HepG2 (cell line): ENCODE data around the gene UBL5. TPM values are rescaled to one million over a fixed set of nuclear protein-coding genes. Genes with fewer than 3 reads are reported as not detected.

ENCODE experiments used
- ATAC-seq: fragments of 200-7000 bp; cut with Tn5 transposase; 3 replicates; pipeline ENCODE4 v1.9.1; 2020; ENCODE audit warnings: mild to moderate bottlenecking, moderate library complexity
- BruUV-seq: library from RNA; stranded (reverse); fragments of 400-500 nt; replicated peaks from 2 replicates; lab custom pipeline; 2021; lab: Mats Ljungman, UMichigan
- CTCF ChIA-PET: fragments of 300-600 bp; formaldehyde crosslinking; extraction: SDS; loops from one replicate; lab custom pipeline; 2021; ENCODE audit warnings: low total read pairs, inconsistent platforms, low intra/inter-chr PET ratio; lab: Yijun Ruan, JAX
- POLR2A ChIA-PET: fragments of 350-600 bp; sonication (Branson Sonifier 250); formaldehyde crosslinking; loops from one replicate; lab custom pipeline; 2020; ENCODE audit warnings: antibody characterized with exemption, inconsistent platforms; lab: Yijun Ruan, JAX
- DNase-seq: peaks from one replicate; pipeline ENCODE4 v3.0.0-alpha.2; 2015; ENCODE audit warnings: low spot score
- FAIRE-seq: peaks from 3 replicates; lab custom pipeline; 2011; peaks lifted over from hg19 to GRCh38; lab: Jason Lieb, UNC
- H2AFZ ChIP-seq: one replicate; pipeline ENCODE4 v1.6.1; 2011; ENCODE audit warnings: low read length, inconsistent platforms
- H3K27ac ChIP-seq: fragments of 300-600 bp; 3 replicates; pipeline ENCODE4 v1.8.0; 2011; ENCODE audit warnings: mixed run types, mild to moderate bottlenecking, mixed read lengths, low read length, inconsistent platforms; ENCODE audit not compliant: insufficient read depth; ENCODE audit errors: extremely low read length
- H3K27me3 ChIP-seq, 2 experiments: fragments of 200-600 bp in 1 of 2; 2 replicates in 1 of 2; 3 replicates in 1 of 2; pipeline versions ENCODE4 v1.6.0 to v1.8.0; 2011; ENCODE audit warnings: low read length in 2 of 2, mild to moderate bottlenecking in 2 of 2, moderate library complexity in 2 of 2, inconsistent platforms in 1 of 2; ENCODE audit not compliant: insufficient read depth in 2 of 2, control insufficient read depth in 1 of 2
- H3K36me3 ChIP-seq, 2 experiments: fragments of 200-600 bp in 1 of 2; replicated peaks in 1 of 2; 2 replicates in 1 of 2; 3 replicates in 1 of 2; pipeline versions ENCODE4 v1.5.1 to v1.8.0; 2011; ENCODE audit warnings: low read length in 2 of 2, inconsistent platforms in 1 of 2; ENCODE audit not compliant: insufficient read depth in 2 of 2, control insufficient read depth in 1 of 2
- H3K4me1 ChIP-seq: 2 replicates; pipeline ENCODE4 v1.5.1; 2012; ENCODE audit warnings: low read length, inconsistent platforms; ENCODE audit not compliant: insufficient read depth
- H3K4me2 ChIP-seq: 2 replicates; pipeline ENCODE4 v1.6.0; 2011; ENCODE audit warnings: low read depth, low read length, inconsistent platforms
- H3K4me3 ChIP-seq, 3 experiments: fragments of 200-600 bp in 1 of 3; sonication (generic), shearing (Covaris generic) in 1 of 3; replicated peaks in 1 of 3; 2 replicates each; pipeline ENCODE4 v1.5.1; 2011 to 2016; ENCODE audit warnings: low read length in 3 of 3, inconsistent platforms in 2 of 3, low read depth in 2 of 3, mild to moderate bottlenecking in 2 of 3, control low read depth in 1 of 3, mixed read lengths in 1 of 3; ENCODE audit not compliant: insufficient read depth in 1 of 3
- H3K79me2 ChIP-seq: one replicate; pipeline ENCODE4 v1.6.1; 2011; ENCODE audit warnings: low read length, inconsistent platforms; ENCODE audit not compliant: insufficient read depth
- H3K9ac ChIP-seq: 2 replicates; pipeline ENCODE4 v1.6.0; 2011; ENCODE audit warnings: mild to moderate bottlenecking, low read depth, low read length, inconsistent platforms; ENCODE audit not compliant: insufficient read depth
- H3K9me3 ChIP-seq: 2 replicates; pipeline ENCODE4 v1.5.1; 2012; ENCODE audit warnings: mild to moderate bottlenecking, low read length
- H4K20me1 ChIP-seq: 2 replicates; pipeline ENCODE4 v1.6.0; 2011; ENCODE audit warnings: inconsistent platforms, mild to moderate bottlenecking, low read length, moderate library complexity; ENCODE audit not compliant: insufficient read depth
- CBX2 ChIP-seq, 2 experiments: fragments of 200-600 bp in 1 of 2; sonication (generic); formaldehyde crosslinking in 1 of 2; IDR thresholded peaks; 2 replicates each; pipeline versions ENCODE4 v1.7.0 to v1.8.1; 2018 to 2022; ENCODE audit warnings: low read depth in 2 of 2, low read length in 1 of 2, mild to moderate bottlenecking in 1 of 2, missing genetic modification reagents in 1 of 2
- CREM ChIP-seq, 2 experiments: sonication (generic) in 1 of 2; formaldehyde crosslinking in 1 of 2; IDR thresholded peaks; 2 replicates each; pipeline versions ENCODE4 v1.4.0 to v1.6.1; 2016 to 2020; ENCODE audit warnings: antibody characterized with exemption in 1 of 2, mild to moderate bottlenecking in 1 of 2, missing genetic modification reagents in 1 of 2
- FOSL2 ChIP-seq: sonication (generic); formaldehyde crosslinking; IDR thresholded peaks from 2 replicates; pipeline ENCODE4 v1.4.0; 2020; ENCODE audit warnings: missing genetic modification reagents
- KMT2B ChIP-seq: IDR thresholded peaks from 2 replicates; pipeline ENCODE4 v1.6.1; 2016; ENCODE audit warnings: missing genetic modification reagents, missing compliant biosample characterization
- MAF1 ChIP-seq: sonication (generic); formaldehyde crosslinking; IDR thresholded peaks from 2 replicates; pipeline ENCODE4 v1.5.0; 2020; ENCODE audit warnings: missing genetic modification reagents, borderline replicate concordance
- RAD21 ChIP-seq: fragments of 450-650 bp; formaldehyde crosslinking; IDR thresholded peaks from 2 replicates; pipeline ENCODE4 v1.5.0; 2020; ENCODE audit warnings: mild to moderate bottlenecking
- SMARCC2 ChIP-seq: fragments of 450-650 bp; IDR thresholded peaks from 2 replicates; pipeline ENCODE4 v1.6.1; 2017; ENCODE audit warnings: antibody characterized with exemption, mild to moderate bottlenecking
- SPEN ChIP-seq: sonication (generic); formaldehyde crosslinking; IDR thresholded peaks from 2 replicates; pipeline ENCODE4 v1.5.1; 2020; ENCODE audit warnings: low read depth, mild to moderate bottlenecking, missing genetic modification reagents
- ZNF333 ChIP-seq: sonication (generic); formaldehyde crosslinking; IDR thresholded peaks from 2 replicates; pipeline ENCODE4 v1.4.0; 2020; ENCODE audit warnings: mild to moderate bottlenecking, missing genetic modification reagents, borderline replicate concordance
- ZNF446 ChIP-seq: sonication (generic); formaldehyde crosslinking; IDR thresholded peaks from 2 replicates; pipeline ENCODE4 v1.5.0; 2020; ENCODE audit warnings: mild to moderate bottlenecking, missing genetic modification reagents
- ZNF776 ChIP-seq: sonication (generic); formaldehyde crosslinking; IDR thresholded peaks from 2 replicates; pipeline ENCODE4 v1.4.0; 2020; ENCODE audit warnings: mild to moderate bottlenecking, missing genetic modification reagents
- WGBS: methylation state at CpG from one replicate; pipeline ENCODE4 v1.1.6; 2017; ENCODE audit warnings: low lambda C conversion rate; 5-methylcytosine and 5-hydroxymethylcytosine counted together
- in situ Hi-C: cut with HindIII; loops from 2 replicates; pipeline ENCODE4 v1.10.0; 2017; ENCODE audit warnings: low pct_unique_long_range_greater_than_20kb; ENCODE audit not compliant: extremely low pct_ligation_motif_present
- intact Hi-C: fragments of 100-400 bp; cut with micrococcal nuclease; formaldehyde crosslinking; loops from one replicate; pipeline ENCODE4 v1.10.0; 2022; ENCODE audit not compliant: unreplicated experiment
- polyA plus RNA-seq, 8 experiments: library from polyadenylated mRNA; depleted of rRNA in 3 of 8; stranded (reverse) in 7 of 8; unstranded in 1 of 8; fragments of >200 nt; fragmentation: Illumina TruSeq in 4 of 8; extraction: Trizol in 4 of 8; gene quantifications; 2 replicates each; pipeline versions ENCODE4 v1.2.1 to v1.2.3, GENCODE V29; 2011 to 2016; ENCODE audit warnings: low read depth in 4 of 8, missing spikeins in 1 of 8, mixed read lengths in 1 of 8; ENCODE audit not compliant: insufficient read depth in 1 of 8
- total RNA-seq, 5 experiments: library from RNA; depleted of rRNA; stranded (reverse); fragments of >200 nt; fragmentation: Illumina TruSeq; extraction: Trizol; gene quantifications; 2 replicates each; pipeline ENCODE4 v1.2.3, GENCODE V29; 2016; ENCODE audit warnings: low read depth in 1 of 5
- TF ChIP-seq, protein P1 (sequence below): IDR thresholded peaks from 2 replicates; pipeline ENCODE4 v1.6.1; 2016; ENCODE audit warnings: mild to moderate bottlenecking, missing biosample characterization, missing genetic modification reagents
- TF ChIP-seq, protein P2 (sequence below): sonication (generic); formaldehyde crosslinking; IDR thresholded peaks from 2 replicates; pipeline ENCODE4 v1.4.0; 2020; ENCODE audit warnings: missing genetic modification reagents
- TF ChIP-seq, protein P3 (sequence below): sonication (generic); formaldehyde crosslinking; IDR thresholded peaks from 2 replicates; pipeline ENCODE4 v1.8.1; 2023; ENCODE audit warnings: mild to moderate bottlenecking, moderate library complexity, missing genetic modification reagents
- TF ChIP-seq, protein P4 (sequence below): IDR thresholded peaks from 2 replicates; pipeline ENCODE4 v1.6.1; 2018; ENCODE audit warnings: missing genetic modification reagents
- TF ChIP-seq, protein P5 (sequence below): sonication (generic); formaldehyde crosslinking; IDR thresholded peaks from 2 replicates; pipeline ENCODE4 v1.8.0; 2022; ENCODE audit warnings: mild to moderate bottlenecking, missing genetic modification reagents, moderate library complexity
- TF ChIP-seq, protein P6 (sequence below): sonication (generic); formaldehyde crosslinking; IDR thresholded peaks from 2 replicates; pipeline ENCODE4 v1.5.1; 2020; ENCODE audit warnings: mild to moderate bottlenecking, moderate library complexity, missing genetic modification reagents

The UBL5 gene
- total and polyA plus RNA-seq, 2 of the 13 experiments (the other 11 are each of a cell fraction or from before 2014, with no cell fraction given) = 373 to 487 TPM

DNA sequence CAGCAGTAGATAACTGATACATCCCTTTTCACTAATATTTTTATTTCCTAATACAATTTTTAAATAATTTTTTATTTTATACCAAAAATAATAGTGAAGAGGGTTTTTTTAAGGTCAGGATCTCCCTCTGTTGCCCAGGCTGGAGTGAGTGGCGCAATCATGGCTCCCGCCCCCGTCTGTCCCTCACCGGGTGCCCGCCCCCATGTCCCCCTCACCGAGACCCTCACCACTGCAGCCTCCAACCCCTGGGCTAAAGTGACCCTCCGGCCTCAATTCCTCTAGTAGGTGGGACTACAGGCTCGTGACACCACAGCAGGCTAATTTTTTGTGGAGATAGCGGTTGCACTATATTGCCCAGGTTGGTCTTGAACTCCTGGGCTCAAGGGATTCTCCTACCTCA, 41.4 kb upstream of the UBL5 start:
- Histone ChIP-seq H3K4me1 (peaks cover 42% of the 10 kb centered on the region), H3K9ac (peak overlapping the region; percentile 61; the same call in 1 of the 2 replicates), H3K36me3 (no peaks in the 10 kb centered on the region), H3K4me2 (peak overlapping the region; percentile 64), H3K9me3 (no peaks in the 10 kb centered on the region), H3K4me3 (peak overlapping the region; percentile 74 to 90 (median 80)), H4K20me1 (no peaks in the 10 kb centered on the region), H3K27me3 (no peaks in the 10 kb centered on the region), H3K27ac (peak overlapping the region; percentile 85), H3K79me2 (no peaks in the 10 kb centered on the region), H2AFZ (no peak overlapping the region)
- TF ChIP-seq, protein P1, sequence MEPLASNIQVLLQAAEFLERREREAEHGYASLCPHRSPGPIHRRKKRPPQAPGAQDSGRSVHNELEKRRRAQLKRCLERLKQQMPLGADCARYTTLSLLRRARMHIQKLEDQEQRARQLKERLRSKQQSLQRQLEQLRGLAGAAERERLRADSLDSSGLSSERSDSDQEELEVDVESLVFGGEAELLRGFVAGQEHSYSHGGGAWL (CRISPR knock-in tag) = no peak
- TF ChIP-seq, protein P2, sequence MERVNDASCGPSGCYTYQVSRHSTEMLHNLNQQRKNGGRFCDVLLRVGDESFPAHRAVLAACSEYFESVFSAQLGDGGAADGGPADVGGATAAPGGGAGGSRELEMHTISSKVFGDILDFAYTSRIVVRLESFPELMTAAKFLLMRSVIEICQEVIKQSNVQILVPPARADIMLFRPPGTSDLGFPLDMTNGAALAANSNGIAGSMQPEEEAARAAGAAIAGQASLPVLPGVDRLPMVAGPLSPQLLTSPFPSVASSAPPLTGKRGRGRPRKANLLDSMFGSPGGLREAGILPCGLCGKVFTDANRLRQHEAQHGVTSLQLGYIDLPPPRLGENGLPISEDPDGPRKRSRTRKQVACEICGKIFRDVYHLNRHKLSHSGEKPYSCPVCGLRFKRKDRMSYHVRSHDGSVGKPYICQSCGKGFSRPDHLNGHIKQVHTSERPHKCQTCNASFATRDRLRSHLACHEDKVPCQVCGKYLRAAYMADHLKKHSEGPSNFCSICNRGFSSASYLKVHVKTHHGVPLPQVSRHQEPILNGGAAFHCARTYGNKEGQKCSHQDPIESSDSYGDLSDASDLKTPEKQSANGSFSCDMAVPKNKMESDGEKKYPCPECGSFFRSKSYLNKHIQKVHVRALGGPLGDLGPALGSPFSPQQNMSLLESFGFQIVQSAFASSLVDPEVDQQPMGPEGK (CRISPR knock-in tag) = no peak
- no peak for TF ChIP-seq SMARCC2
- no peak for TF ChIP-seq ZNF333 (CRISPR knock-in tag)
- 0 out of 2 replicates have a peak, but pooled peaks have one; percentile 7 for TF ChIP-seq ZNF446 (CRISPR knock-in tag)
- TF ChIP-seq FOSL2 (CRISPR knock-in tag) = no peak
- TF ChIP-seq, protein P3, sequence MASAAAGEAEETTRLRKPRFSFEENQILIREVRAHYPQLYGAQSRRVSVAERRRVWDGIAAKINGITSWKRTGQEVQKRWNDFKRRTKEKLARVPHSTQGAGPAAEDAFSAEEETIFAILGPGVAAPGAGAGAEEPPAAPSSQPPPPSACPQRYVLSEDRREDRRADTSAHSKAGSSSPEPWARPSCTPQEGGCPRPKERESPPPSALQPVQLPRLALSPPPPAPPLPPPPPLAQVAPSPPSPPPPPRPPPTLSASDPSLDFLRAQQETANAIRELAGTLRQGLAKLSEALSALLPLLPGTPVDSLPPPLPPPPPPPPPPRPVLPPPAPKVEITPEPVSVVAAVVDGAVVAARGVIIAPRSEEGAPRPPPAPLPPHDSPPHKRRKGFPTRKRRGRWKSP (CRISPR knock-in tag) = 0 out of 2 replicates have a peak, but pooled peaks have one; percentile 20
- TF ChIP-seq, protein P4, sequence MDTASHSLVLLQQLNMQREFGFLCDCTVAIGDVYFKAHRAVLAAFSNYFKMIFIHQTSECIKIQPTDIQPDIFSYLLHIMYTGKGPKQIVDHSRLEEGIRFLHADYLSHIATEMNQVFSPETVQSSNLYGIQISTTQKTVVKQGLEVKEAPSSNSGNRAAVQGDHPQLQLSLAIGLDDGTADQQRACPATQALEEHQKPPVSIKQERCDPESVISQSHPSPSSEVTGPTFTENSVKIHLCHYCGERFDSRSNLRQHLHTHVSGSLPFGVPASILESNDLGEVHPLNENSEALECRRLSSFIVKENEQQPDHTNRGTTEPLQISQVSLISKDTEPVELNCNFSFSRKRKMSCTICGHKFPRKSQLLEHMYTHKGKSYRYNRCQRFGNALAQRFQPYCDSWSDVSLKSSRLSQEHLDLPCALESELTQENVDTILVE (CRISPR knock-in tag) = no peak
- no peak for TF ChIP-seq MAF1
- TF ChIP-seq, protein P5, sequence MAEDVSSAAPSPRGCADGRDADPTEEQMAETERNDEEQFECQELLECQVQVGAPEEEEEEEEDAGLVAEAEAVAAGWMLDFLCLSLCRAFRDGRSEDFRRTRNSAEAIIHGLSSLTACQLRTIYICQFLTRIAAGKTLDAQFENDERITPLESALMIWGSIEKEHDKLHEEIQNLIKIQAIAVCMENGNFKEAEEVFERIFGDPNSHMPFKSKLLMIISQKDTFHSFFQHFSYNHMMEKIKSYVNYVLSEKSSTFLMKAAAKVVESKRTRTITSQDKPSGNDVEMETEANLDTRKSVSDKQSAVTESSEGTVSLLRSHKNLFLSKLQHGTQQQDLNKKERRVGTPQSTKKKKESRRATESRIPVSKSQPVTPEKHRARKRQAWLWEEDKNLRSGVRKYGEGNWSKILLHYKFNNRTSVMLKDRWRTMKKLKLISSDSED (CRISPR knock-in tag) = no peak
- 0 out of 2 replicates have a peak, but pooled peaks have one; percentile 17 for TF ChIP-seq ZNF776
- TF ChIP-seq KMT2B (CRISPR knock-in tag) = no peak
- TF ChIP-seq SPEN (CRISPR knock-in tag) = 0 out of 2 replicates have a peak, but pooled peaks have one; percentile 11
- TF ChIP-seq CBX2 (IDR thresholded peaks at IDR 0.05; ENCODE audit: low read depth, low read length) = no peak
- TF ChIP-seq CBX2 (CRISPR knock-in tag; IDR thresholded peaks at IDR 0.05; ENCODE audit: low read depth) = no peak
- TF ChIP-seq RAD21 = no peak
- TF ChIP-seq CREM (IDR thresholded peaks at IDR 0.05) = no peak
- TF ChIP-seq CREM (CRISPR knock-in tag; IDR thresholded peaks at IDR 0.05) = no peak
- TF ChIP-seq, protein P6, sequence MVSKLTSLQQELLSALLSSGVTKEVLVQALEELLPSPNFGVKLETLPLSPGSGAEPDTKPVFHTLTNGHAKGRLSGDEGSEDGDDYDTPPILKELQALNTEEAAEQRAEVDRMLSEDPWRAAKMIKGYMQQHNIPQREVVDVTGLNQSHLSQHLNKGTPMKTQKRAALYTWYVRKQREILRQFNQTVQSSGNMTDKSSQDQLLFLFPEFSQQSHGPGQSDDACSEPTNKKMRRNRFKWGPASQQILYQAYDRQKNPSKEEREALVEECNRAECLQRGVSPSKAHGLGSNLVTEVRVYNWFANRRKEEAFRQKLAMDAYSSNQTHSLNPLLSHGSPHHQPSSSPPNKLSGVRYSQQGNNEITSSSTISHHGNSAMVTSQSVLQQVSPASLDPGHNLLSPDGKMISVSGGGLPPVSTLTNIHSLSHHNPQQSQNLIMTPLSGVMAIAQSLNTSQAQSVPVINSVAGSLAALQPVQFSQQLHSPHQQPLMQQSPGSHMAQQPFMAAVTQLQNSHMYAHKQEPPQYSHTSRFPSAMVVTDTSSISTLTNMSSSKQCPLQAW (CRISPR knock-in tag) = no peak
- BruUV-seq = no TSS peak
- no peak for DNase-seq
- in situ Hi-C loops (loop anchor here (25.0 kb wide), 1 partner anchor 649 kb away; the partner anchor contains the start of genes OR7G3 and ZNF317), intact Hi-C loops (no loop called here)
- FAIRE-seq = no peak
- WGBS = 37% methylated on average over 8 of the region's 9 CpGs
- ChIA-PET POLR2A (no interaction called here), CTCF (no interaction called here)
- no peak for ATAC-seq
